ENCODE results near the gene NCEH1.

- no peak for TF ChIP-seq TCF4 (CRISPR knock-in tag; IDR thresholded peaks at IDR 0.05; ENCODE audit: borderline replicate concordance)
- TF ChIP-seq RARB (CRISPR knock-in tag; IDR thresholded peaks at IDR 0.05) = no peak
- no peak for TF ChIP-seq ARNTL (CRISPR knock-in tag; IDR thresholded peaks at IDR 0.05; ENCODE audit: borderline replicate concordance, low read depth)
- no peak for TF ChIP-seq PATZ1 (CRISPR knock-in tag; IDR thresholded peaks at IDR 0.05; ENCODE audit: borderline replicate concordance)
- no peak for TF ChIP-seq ISL1 (CRISPR knock-in tag; IDR thresholded peaks at IDR 0.05)
- TF ChIP-seq PPARA (CRISPR knock-in tag; IDR thresholded peaks at IDR 0.05; ENCODE audit: borderline replicate concordance) = no peak
Observed at GRCh38 chr3:172700256-172700655, 10.6 kb downstream of the NCEH1 start.

Measured in SK-N-SH treated with all-trans-retinoic acid at 6 μM for 48 hours (cell line).